GM23338 (cell line): ENCODE results near the gene DOCK4. TPM values are rescaled to one million over a fixed set of nuclear protein-coding genes. Genes with fewer than 3 reads are reported as not detected.

Experiments
- ATAC-seq: fragments of 200-7000 bp; cut with Tn5 transposase; 3 replicates; pipeline ENCODE4 v1.9.1; 2020
- DNase-seq: peaks from one replicate; pipeline ENCODE4 v3.0.0-alpha.2; 2015; ENCODE audit warnings: low spot score
- H2AFZ ChIP-seq: fragments of 200-600 bp; sonication (generic); 2 replicates; pipeline ENCODE4 v1.8.0; 2016; ENCODE audit warnings: antibody characterized with exemption, mild to moderate bottlenecking, moderate library complexity
- H3F3A ChIP-seq: fragments of 200-600 bp; sonication (generic); replicated peaks from 2 replicates; pipeline ENCODE4 v1.8.0; 2017; ENCODE audit warnings: antibody characterized with exemption, mixed run types, low read depth
- H3K27ac ChIP-seq: fragments of 200-600 bp; sonication (generic); 2 replicates; pipeline ENCODE4 v1.6.1; 2016; ENCODE audit warnings: low read depth
- H3K27me3 ChIP-seq: fragments of 200-600 bp; sonication (generic); 2 replicates; pipeline ENCODE4 v1.8.0; 2016; ENCODE audit warnings: mild to moderate bottlenecking, mixed run types, moderate library complexity; ENCODE audit not compliant: insufficient read depth
- H3K36me3 ChIP-seq: fragments of 200-600 bp; sonication (generic); 2 replicates; pipeline ENCODE4 v1.8.0; 2016; ENCODE audit warnings: mild to moderate bottlenecking; ENCODE audit not compliant: insufficient read depth
- H3K4me1 ChIP-seq: fragments of 200-600 bp; sonication (generic); 2 replicates; pipeline ENCODE4 v1.8.0; 2016; ENCODE audit warnings: mild to moderate bottlenecking, moderate library complexity; ENCODE audit not compliant: insufficient read depth
- H3K4me2 ChIP-seq: fragments of 200-600 bp; sonication (generic); 2 replicates; pipeline ENCODE4 v1.7.1; 2017; ENCODE audit warnings: mixed run types
- H3K4me3 ChIP-seq: fragments of 200-600 bp; sonication (generic); 2 replicates; pipeline ENCODE4 v1.6.1; 2016; ENCODE audit warnings: mixed run types
- H3K79me2 ChIP-seq: fragments of 200-600 bp; sonication (generic); replicated peaks from 2 replicates; pipeline ENCODE4 v1.8.0; 2017; ENCODE audit warnings: mild to moderate bottlenecking; ENCODE audit not compliant: insufficient read depth
- H3K9me2 ChIP-seq: fragments of 200-600 bp; sonication (generic); 2 replicates; pipeline ENCODE4 v1.8.0; 2017; ENCODE audit not compliant: insufficient read depth
- H4K20me1 ChIP-seq: fragments of 200-600 bp; sonication (generic); replicated peaks from 2 replicates; pipeline ENCODE4 v1.8.0; 2017; ENCODE audit warnings: mild to moderate bottlenecking; ENCODE audit not compliant: insufficient read depth
- H3K27ac Mint-ChIP-seq: 2 replicates; pipeline ENCODE4 v1.8.0; 2020; ENCODE audit warnings: inconsistent platforms, mild to moderate bottlenecking, moderate library complexity, mixed read lengths
- H3K27me3 Mint-ChIP-seq: 3 replicates; pipeline ENCODE4 v1.8.0; 2022; ENCODE audit warnings: low read depth, mild to moderate bottlenecking, moderate library complexity, mixed read lengths, inconsistent platforms; ENCODE audit not compliant: insufficient read depth, poor library complexity
- H3K36me3 Mint-ChIP-seq: 3 replicates; pipeline ENCODE4 v1.8.0; 2021; ENCODE audit warnings: low read depth, mild to moderate bottlenecking, inconsistent platforms, moderate library complexity, mixed read lengths
- H3K4me1 Mint-ChIP-seq: 3 replicates; pipeline ENCODE4 v1.8.0; 2020; ENCODE audit warnings: mild to moderate bottlenecking, inconsistent platforms, mixed read lengths
- H3K4me3 Mint-ChIP-seq: 3 replicates; pipeline ENCODE4 v1.8.0; 2021; ENCODE audit warnings: moderate library complexity, mild to moderate bottlenecking, inconsistent platforms, mixed read lengths
- H3K9me3 Mint-ChIP-seq: 3 replicates; pipeline ENCODE4 v1.8.0; 2020; ENCODE audit warnings: moderate library complexity, mild to moderate bottlenecking, inconsistent platforms, mixed read lengths
- CREB1 ChIP-seq: fragments of 250-450 bp; sonication (Bioruptor Pico); IDR thresholded peaks from 2 replicates; pipeline ENCODE4 v1.5.0; 2020; ENCODE audit warnings: low read depth, mild to moderate bottlenecking, moderate library complexity
- EZH2 ChIP-seq: fragments of 200-600 bp; sonication (generic); IDR thresholded peaks from one replicate; pipeline ENCODE4 v1.8.0; 2017; ENCODE audit warnings: antibody characterized with exemption, mild to moderate bottlenecking, low read depth; ENCODE audit not compliant: unreplicated experiment
- EZH2phosphoT487 ChIP-seq: fragments of 200-600 bp; sonication (generic); IDR thresholded peaks from one replicate; pipeline ENCODE4 v1.8.1; 2018; ENCODE audit warnings: antibody characterized with exemption; ENCODE audit not compliant: unreplicated experiment
- JUNB ChIP-seq: IDR thresholded peaks from one replicate; pipeline ENCODE4 v1.6.1; 2016; ENCODE audit warnings: antibody characterized with exemption; ENCODE audit not compliant: unreplicated experiment
- NANOG ChIP-seq: IDR thresholded peaks from 2 replicates; pipeline ENCODE4 v1.6.1; 2016; ENCODE audit warnings: antibody characterized with exemption, borderline replicate concordance
- POLR2AphosphoS5 ChIP-seq: IDR thresholded peaks from 2 replicates; pipeline ENCODE4 v1.6.1; 2016; ENCODE audit warnings: antibody characterized with exemption, low read depth
- STAT1 ChIP-seq: IDR thresholded peaks from one replicate; pipeline ENCODE4 v1.6.1; 2016; ENCODE audit warnings: antibody characterized with exemption; ENCODE audit not compliant: unreplicated experiment
- ZNF114 ChIP-seq: fragments of 250-450 bp; sonication (Bioruptor Pico); IDR thresholded peaks from 2 replicates; pipeline ENCODE4 v1.5.0; 2020; ENCODE audit warnings: mild to moderate bottlenecking, moderate library complexity
- ZNF331 ChIP-seq: fragments of 250-450 bp; sonication (Bioruptor Pico); IDR thresholded peaks from 2 replicates; pipeline ENCODE4 v1.5.0; 2020; ENCODE audit warnings: low read depth, mild to moderate bottlenecking, moderate library complexity
- polyA plus RNA-seq: library from polyadenylated mRNA; unstranded; fragments of >200 nt; fragmentation: Nextera tagmentation; extraction: Ambion mirVana; gene quantifications from 2 replicates; pipeline ENCODE4 v1.2.1, GENCODE V29; 2016
- total RNA-seq: library from RNA; depleted of rRNA; stranded (reverse); fragments of >200 nt; shearing (Covaris generic); gene quantifications from 2 replicates; pipeline ENCODE4 v1.2.3, GENCODE V29; 2014
- TF ChIP-seq, protein P1 (sequence below): IDR thresholded peaks from 2 replicates; pipeline ENCODE4 v1.6.1; 2016; ENCODE audit warnings: antibody characterized with exemption
- TF ChIP-seq, protein P2 (sequence below): IDR thresholded peaks from one replicate; pipeline ENCODE4 v1.6.1; 2018; ENCODE audit warnings: antibody characterized with exemption; ENCODE audit not compliant: unreplicated experiment
- TF ChIP-seq, protein P3 (sequence below), 2 experiments: fragments of 200-600 bp in 1 of 2; sonication (generic) in 1 of 2; conservative IDR thresholded peaks; 2 replicates each; pipeline versions ENCODE4 v1.5.1 to v1.6.1; 2016 to 2017; ENCODE audit warnings: antibody characterized with exemption in 2 of 2, low read depth in 2 of 2, mild to moderate bottlenecking in 2 of 2, moderate library complexity in 1 of 2
- TF ChIP-seq, protein P4 (sequence below): fragments of 250-450 bp; sonication (Bioruptor Pico); IDR thresholded peaks from 2 replicates; pipeline ENCODE4 v1.5.0; 2020; ENCODE audit warnings: mild to moderate bottlenecking, moderate library complexity

Gene DOCK4
- total and polyA plus RNA-seq, 2 experiments from 2014 or later = 6.3 to 33.8 TPM

DNA sequence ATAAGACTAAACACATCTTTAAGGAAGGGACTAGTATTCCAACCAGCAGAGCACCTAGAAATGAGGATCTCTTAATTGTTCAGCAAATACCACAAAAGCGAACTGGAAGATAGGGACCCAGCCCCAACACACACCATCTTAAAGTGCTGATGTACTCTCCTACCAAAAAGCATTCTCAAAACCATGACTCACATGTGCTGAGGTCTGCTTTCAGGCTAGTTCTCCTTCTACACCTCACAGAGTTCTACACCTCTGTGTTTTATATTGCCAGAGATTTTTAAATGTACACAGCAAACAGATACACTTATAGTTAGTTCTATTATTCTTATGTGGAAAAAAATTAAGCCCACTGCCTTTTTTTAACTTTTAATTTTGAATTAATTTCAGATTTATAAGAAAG lies 191.9 kb downstream of the DOCK4 start:
- Mint-ChIP-seq H3K4me3 (no peak overlapping the region), H3K9me3 (no peaks in the 10 kb centered on the region), H3K36me3 (no peaks in the 10 kb centered on the region), H3K27ac (no peak overlapping the region), H3K4me1 (peaks cover 18% of the 10 kb centered on the region; the same call in 2 of the 3 replicates), H3K27me3 (no peaks in the 10 kb centered on the region)
- H3K4me3 ChIP-seq = no peak overlapping the region
- no peaks in the 10 kb centered on the region for H3K4me1 ChIP-seq
- H4K20me1 ChIP-seq = no peaks in the 10 kb centered on the region
- no peak for DNase-seq
- H3K27me3 ChIP-seq = no peaks in the 10 kb centered on the region
- peaks cover 18% of the 10 kb centered on the region for H3K79me2 ChIP-seq
- no peak overlapping the region for H3K4me2 ChIP-seq
- peaks cover 9% of the 10 kb centered on the region; the same call in 1 of the 2 replicates for H3K9me2 ChIP-seq
- ATAC-seq = no peak
- H3K27ac ChIP-seq = no peak overlapping the region
- H3F3A ChIP-seq = no peaks in the 10 kb centered on the region
- no peaks in the 10 kb centered on the region for H3K36me3 ChIP-seq
- no peak overlapping the region for H2AFZ ChIP-seq
- no peak for TF ChIP-seq EZH2
- no peak for TF ChIP-seq ZNF114 (CRISPR knock-in tag)
- TF ChIP-seq EZH2phosphoT487 = no peak
- TF ChIP-seq STAT1 = no peak
- no peak for TF ChIP-seq POLR2AphosphoS5
- TF ChIP-seq, protein P1, sequence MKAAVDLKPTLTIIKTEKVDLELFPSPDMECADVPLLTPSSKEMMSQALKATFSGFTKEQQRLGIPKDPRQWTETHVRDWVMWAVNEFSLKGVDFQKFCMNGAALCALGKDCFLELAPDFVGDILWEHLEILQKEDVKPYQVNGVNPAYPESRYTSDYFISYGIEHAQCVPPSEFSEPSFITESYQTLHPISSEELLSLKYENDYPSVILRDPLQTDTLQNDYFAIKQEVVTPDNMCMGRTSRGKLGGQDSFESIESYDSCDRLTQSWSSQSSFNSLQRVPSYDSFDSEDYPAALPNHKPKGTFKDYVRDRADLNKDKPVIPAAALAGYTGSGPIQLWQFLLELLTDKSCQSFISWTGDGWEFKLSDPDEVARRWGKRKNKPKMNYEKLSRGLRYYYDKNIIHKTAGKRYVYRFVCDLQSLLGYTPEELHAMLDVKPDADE = no peak
- TF ChIP-seq CREB1 (CRISPR knock-in tag) = no peak
- no peak for TF ChIP-seq NANOG
- no peak for TF ChIP-seq JUNB
- TF ChIP-seq, protein P2, sequence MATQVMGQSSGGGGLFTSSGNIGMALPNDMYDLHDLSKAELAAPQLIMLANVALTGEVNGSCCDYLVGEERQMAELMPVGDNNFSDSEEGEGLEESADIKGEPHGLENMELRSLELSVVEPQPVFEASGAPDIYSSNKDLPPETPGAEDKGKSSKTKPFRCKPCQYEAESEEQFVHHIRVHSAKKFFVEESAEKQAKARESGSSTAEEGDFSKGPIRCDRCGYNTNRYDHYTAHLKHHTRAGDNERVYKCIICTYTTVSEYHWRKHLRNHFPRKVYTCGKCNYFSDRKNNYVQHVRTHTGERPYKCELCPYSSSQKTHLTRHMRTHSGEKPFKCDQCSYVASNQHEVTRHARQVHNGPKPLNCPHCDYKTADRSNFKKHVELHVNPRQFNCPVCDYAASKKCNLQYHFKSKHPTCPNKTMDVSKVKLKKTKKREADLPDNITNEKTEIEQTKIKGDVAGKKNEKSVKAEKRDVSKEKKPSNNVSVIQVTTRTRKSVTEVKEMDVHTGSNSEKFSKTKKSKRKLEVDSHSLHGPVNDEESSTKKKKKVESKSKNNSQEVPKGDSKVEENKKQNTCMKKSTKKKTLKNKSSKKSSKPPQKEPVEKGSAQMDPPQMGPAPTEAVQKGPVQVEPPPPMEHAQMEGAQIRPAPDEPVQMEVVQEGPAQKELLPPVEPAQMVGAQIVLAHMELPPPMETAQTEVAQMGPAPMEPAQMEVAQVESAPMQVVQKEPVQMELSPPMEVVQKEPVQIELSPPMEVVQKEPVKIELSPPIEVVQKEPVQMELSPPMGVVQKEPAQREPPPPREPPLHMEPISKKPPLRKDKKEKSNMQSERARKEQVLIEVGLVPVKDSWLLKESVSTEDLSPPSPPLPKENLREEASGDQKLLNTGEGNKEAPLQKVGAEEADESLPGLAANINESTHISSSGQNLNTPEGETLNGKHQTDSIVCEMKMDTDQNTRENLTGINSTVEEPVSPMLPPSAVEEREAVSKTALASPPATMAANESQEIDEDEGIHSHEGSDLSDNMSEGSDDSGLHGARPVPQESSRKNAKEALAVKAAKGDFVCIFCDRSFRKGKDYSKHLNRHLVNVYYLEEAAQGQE = no peak
- TF ChIP-seq, protein P3, sequence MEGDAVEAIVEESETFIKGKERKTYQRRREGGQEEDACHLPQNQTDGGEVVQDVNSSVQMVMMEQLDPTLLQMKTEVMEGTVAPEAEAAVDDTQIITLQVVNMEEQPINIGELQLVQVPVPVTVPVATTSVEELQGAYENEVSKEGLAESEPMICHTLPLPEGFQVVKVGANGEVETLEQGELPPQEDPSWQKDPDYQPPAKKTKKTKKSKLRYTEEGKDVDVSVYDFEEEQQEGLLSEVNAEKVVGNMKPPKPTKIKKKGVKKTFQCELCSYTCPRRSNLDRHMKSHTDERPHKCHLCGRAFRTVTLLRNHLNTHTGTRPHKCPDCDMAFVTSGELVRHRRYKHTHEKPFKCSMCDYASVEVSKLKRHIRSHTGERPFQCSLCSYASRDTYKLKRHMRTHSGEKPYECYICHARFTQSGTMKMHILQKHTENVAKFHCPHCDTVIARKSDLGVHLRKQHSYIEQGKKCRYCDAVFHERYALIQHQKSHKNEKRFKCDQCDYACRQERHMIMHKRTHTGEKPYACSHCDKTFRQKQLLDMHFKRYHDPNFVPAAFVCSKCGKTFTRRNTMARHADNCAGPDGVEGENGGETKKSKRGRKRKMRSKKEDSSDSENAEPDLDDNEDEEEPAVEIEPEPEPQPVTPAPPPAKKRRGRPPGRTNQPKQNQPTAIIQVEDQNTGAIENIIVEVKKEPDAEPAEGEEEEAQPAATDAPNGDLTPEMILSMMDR (conservative IDR thresholded peaks at IDR 0.05; ENCODE audit: low read depth in 2 of 2) = no peak
- TF ChIP-seq, protein P4, sequence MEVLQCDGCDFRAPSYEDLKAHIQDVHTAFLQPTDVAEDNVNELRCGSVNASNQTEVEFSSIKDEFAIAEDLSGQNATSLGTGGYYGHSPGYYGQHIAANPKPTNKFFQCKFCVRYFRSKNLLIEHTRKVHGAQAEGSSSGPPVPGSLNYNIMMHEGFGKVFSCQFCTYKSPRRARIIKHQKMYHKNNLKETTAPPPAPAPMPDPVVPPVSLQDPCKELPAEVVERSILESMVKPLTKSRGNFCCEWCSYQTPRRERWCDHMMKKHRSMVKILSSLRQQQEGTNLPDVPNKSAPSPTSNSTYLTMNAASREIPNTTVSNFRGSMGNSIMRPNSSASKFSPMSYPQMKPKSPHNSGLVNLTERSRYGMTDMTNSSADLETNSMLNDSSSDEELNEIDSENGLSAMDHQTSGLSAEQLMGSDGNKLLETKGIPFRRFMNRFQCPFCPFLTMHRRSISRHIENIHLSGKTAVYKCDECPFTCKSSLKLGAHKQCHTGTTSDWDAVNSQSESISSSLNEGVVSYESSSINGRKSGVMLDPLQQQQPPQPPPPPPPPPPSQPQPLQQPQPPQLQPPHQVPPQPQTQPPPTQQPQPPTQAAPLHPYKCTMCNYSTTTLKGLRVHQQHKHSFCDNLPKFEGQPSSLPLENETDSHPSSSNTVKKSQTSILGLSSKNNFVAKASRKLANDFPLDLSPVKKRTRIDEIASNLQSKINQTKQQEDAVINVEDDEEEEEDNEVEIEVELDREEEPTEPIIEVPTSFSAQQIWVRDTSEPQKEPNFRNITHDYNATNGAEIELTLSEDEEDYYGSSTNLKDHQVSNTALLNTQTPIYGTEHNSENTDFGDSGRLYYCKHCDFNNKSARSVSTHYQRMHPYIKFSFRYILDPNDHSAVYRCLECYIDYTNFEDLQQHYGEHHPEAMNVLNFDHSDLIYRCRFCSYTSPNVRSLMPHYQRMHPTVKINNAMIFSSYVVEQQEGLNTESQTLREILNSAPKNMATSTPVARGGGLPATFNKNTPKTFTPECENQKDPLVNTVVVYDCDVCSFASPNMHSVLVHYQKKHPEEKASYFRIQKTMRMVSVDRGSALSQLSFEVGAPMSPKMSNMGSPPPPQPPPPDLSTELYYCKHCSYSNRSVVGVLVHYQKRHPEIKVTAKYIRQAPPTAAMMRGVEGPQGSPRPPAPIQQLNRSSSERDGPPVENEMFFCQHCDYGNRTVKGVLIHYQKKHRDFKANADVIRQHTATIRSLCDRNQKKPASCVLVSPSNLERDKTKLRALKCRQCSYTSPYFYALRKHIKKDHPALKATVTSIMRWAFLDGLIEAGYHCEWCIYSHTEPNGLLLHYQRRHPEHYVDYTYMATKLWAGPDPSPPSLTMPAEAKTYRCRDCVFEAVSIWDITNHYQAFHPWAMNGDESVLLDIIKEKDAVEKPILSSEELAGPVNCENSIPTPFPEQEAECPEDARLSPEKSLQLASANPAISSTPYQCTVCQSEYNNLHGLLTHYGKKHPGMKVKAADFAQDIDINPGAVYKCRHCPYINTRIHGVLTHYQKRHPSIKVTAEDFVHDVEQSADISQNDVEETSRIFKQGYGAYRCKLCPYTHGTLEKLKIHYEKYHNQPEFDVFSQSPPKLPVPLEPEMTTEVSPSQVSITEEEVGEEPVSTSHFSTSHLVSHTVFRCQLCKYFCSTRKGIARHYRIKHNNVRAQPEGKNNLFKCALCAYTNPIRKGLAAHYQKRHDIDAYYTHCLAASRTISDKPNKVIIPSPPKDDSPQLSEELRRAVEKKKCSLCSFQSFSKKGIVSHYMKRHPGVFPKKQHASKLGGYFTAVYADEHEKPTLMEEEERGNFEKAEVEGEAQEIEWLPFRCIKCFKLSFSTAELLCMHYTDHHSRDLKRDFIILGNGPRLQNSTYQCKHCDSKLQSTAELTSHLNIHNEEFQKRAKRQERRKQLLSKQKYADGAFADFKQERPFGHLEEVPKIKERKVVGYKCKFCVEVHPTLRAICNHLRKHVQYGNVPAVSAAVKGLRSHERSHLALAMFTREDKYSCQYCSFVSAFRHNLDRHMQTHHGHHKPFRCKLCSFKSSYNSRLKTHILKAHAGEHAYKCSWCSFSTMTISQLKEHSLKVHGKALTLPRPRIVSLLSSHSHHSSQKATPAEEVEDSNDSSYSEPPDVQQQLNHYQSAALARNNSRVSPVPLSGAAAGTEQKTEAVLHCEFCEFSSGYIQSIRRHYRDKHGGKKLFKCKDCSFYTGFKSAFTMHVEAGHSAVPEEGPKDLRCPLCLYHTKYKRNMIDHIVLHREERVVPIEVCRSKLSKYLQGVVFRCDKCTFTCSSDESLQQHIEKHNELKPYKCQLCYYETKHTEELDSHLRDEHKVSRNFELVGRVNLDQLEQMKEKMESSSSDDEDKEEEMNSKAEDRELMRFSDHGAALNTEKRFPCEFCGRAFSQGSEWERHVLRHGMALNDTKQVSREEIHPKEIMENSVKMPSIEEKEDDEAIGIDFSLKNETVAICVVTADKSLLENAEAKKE (CRISPR knock-in tag) = no peak
- TF ChIP-seq ZNF331 (CRISPR knock-in tag) = no peak
